Activated T-helper 1 cell treated with anti-CD3 and anti-CD28 coated beads, Interleukin-12 subunit alpha, Interleukin-12 subunit beta, Interleukin-2, Interleukin-4 antibody, amounts not matched to agents 30 ng/mL and 10 ng/mL and 1 ng/mL, durations not matched to agents 14 hours and 24 hours and 36 hours (primary cell): Measurements from ENCODE around the gene EFCAB5. TPM values are rescaled to one million over a fixed set of nuclear protein-coding genes. Genes with fewer than 3 reads are reported as not detected.
"Not testable (repeated sequence)": the region's sequence is repeated elsewhere in the genome, so short reads cannot be mapped to it uniquely, and the experiment has no call there.

Experiments
- DNase-seq: peaks from one replicate; pipeline ENCODE4 v3.0.0; 2021; ENCODE audit warnings: low spot score
- H3K27ac Mint-ChIP-seq: one replicate; pipeline ENCODE4 v1.8.0; 2021; ENCODE audit warnings: mild to moderate bottlenecking, mixed read lengths
- H3K27me3 Mint-ChIP-seq: one replicate; pipeline ENCODE4 v1.8.0; 2022; ENCODE audit warnings: mild to moderate bottlenecking, moderate library complexity, mixed read lengths; ENCODE audit not compliant: insufficient read depth
- H3K36me3 Mint-ChIP-seq: one replicate; pipeline ENCODE4 v1.8.0; 2021; ENCODE audit warnings: low read depth, mixed read lengths
- H3K4me1 Mint-ChIP-seq: one replicate; pipeline ENCODE4 v1.8.0; 2021; ENCODE audit warnings: low read depth, mixed read lengths
- H3K4me3 Mint-ChIP-seq: one replicate; pipeline ENCODE4 v1.8.0; 2021; ENCODE audit warnings: mild to moderate bottlenecking, moderate library complexity, mixed read lengths
- H3K9me3 Mint-ChIP-seq: one replicate; pipeline ENCODE4 v1.8.0; 2021; ENCODE audit warnings: mixed read lengths
- intact Hi-C: fragments of 100-400 bp; cut with micrococcal nuclease; formaldehyde crosslinking; loops from one replicate; pipeline ENCODE4 v1.15.1; 2024
- total RNA-seq: library from RNA; stranded (reverse); gene quantifications from 2 replicates; pipeline ENCODE4 v1.2.3, GENCODE V29; 2022

EFCAB5 gene
- total RNA-seq, 1 donor from 2014 or later = 0.60 TPM

DNA sequence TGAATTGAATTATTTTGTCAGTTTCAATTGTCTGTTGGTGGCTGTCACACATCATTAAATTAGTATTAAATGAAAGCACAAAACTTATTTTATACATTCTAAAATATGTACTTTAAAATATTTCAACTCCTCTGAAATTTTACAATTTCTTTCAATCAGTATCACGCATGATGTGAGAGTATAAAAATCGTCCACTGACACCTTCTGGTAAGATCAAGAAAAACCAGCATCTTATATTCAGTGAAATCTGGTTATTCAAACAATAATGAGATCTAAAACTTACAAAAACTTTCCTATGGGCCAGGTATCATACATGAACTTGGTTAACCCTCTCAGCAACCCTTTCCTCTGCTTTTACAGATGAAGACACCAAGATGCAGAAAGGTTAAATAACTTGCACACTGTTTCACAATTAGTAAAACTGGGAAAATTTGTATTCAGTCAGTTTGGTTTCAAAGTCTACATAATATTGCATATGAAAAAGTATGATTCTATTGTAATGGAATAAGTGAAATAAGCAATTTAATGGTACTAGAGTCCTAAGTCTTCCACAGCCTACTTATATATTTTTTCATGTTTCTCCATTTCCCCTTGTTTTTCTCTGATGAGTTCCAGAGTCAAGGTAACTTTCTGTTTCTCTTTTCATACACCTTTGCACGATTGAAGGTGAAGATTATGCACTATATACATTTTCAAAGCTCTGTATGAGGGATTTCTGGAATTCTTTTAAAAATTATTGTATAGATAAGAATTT is 58.7 kb downstream of the EFCAB5 start:
- intact Hi-C loops = loop anchor here (5.0 kb wide), 1 partner anchor 193 kb away; no protein-coding TSS in a partner anchor
- H3K4me3 Mint-ChIP-seq = no peak overlapping the region
- DNase-seq = no peak

DNA sequence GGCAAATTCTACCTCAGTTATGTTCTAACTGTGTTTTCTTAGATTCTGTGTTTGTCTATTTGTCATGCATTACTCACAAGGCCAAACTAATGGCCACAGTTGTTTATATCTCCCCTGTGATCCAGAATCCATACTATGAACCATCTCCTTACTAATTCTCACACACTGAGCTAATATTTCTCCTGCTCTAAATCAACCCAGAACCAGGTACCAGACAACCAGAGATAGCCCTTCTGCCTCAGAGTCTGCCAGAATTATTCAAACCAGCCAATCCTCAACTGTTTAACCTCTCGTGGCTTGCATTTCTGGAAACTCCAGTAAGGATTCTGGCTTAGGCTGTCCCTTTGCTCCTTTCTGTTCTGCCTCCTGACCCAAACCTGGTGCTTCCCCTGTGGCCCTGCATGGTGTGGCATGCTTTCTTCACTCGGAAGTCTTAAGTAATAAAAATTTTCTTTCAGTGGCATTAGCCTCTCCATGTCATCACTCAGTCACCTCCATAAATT is 59.4 kb downstream of the EFCAB5 start:
- Mint-ChIP-seq H3K4me1 (peaks cover 13% of the 10 kb centered on the region), H3K4me3 (peak overlapping the region; percentile 22), H3K27ac (no peak overlapping the region), H3K9me3 (no peaks in the 10 kb centered on the region), H3K36me3 (no peaks in the 10 kb centered on the region), H3K27me3 (peaks cover 6% of the 10 kb centered on the region)
- intact Hi-C loops = loop anchor here (5.0 kb wide), 1 partner anchor 194 kb away; no protein-coding TSS in a partner anchor
- no peak for DNase-seq

More for the DNA sequence above, 58.7 kb downstream of the EFCAB5 start:
- Mint-ChIP-seq H3K27me3 (peaks cover 6% of the 10 kb centered on the region), H3K4me1 (peaks cover 13% of the 10 kb centered on the region), H3K27ac (no peak overlapping the region), H3K9me3 (no peaks in the 10 kb centered on the region), H3K36me3 (no peaks in the 10 kb centered on the region)

DNA sequence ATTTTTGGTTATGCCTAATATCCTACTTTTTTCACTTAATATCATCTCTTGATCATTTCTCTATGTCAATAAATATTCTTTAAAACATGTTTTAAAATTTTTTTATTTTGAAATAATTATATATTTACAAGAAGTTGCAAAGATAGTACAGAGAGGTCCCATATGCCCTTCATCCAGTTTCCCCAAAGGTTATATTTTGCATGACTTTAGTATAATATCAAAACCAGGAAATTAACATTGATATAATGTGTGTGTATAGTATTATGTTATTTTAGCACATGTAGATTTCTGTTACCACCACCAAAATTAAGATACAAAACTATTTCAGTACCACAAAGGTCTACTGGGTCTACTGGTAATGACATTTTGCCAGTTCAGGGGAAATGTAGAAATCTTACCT is 60.7 kb downstream of the EFCAB5 start:
- Mint-ChIP-seq H3K9me3 (no peaks in the 10 kb centered on the region), H3K4me3 (no peak overlapping the region), H3K36me3 (no peaks in the 10 kb centered on the region), H3K27me3 (peaks cover 6% of the 10 kb centered on the region), H3K27ac (no peak overlapping the region), H3K4me1 (peaks cover 13% of the 10 kb centered on the region)
- intact Hi-C loops = loop anchor here (5.0 kb wide), 1 partner anchor 195 kb away; no protein-coding TSS in a partner anchor
- DNase-seq = no peak

DNA sequence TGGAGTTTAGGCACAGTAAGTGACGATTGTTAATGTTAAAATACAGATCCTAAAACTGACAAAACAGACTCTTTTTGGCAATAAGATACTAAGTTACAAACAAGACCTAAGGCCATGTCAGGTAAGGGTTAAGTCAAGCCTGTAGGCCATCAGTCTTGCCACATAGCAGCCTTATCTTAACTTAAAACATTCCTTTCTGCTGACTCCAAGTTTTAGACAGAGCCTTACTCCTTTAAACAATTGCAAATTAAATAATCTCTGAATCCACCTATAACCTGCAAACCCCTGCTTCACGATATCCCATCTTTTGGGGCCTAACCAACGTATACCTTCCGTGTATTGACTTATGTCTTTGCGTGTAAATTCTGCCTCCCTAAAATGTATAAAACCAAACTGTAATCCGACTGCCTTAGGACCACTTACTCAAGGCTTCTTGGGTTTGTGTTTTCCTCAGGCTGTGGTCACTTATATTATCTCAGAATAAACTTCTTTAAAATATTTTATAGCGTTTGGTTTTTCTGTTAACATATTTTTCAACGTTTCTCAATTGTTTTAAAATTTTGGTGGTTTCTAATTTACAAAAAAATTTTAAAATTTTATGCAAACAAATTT is 64.4 kb downstream of the EFCAB5 start:
- Mint-ChIP-seq H3K4me1 (peaks cover 4% of the 10 kb centered on the region), H3K9me3 (no peaks in the 10 kb centered on the region), H3K27ac (no peak overlapping the region), H3K36me3 (no peaks in the 10 kb centered on the region), H3K27me3 (peaks cover 2% of the 10 kb centered on the region), H3K4me3 (no peak overlapping the region)
- intact Hi-C loops = no loop called here
- no peak for DNase-seq

DNA sequence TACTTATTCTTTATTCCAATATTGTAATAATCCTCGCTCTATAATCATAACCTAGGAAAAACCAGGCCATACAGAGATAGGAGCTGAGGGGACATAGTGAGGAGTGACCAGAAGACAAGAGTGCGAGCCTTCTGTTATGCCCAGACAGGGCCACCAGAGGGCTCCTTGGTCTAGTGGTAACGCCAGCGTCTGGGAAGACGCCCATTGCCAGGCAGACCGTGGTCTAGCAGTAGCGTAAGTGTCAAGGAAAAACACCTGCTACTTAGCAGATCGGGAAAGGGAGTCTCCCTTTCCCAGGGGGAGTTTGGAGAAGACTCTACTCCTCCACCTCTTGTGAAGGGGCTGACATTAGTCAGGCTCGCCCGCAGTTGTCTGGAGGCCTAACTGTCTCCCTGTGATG is 70.5 kb downstream of the EFCAB5 start:
- H3K27ac Mint-ChIP-seq, DNase-seq, H3K9me3 Mint-ChIP-seq, H3K4me3 Mint-ChIP-seq, H3K36me3 Mint-ChIP-seq, H3K4me1 Mint-ChIP-seq, intact Hi-C loops: not testable (repeated sequence)
- peaks cover 23% of the 10 kb centered on the region for H3K27me3 Mint-ChIP-seq

DNA sequence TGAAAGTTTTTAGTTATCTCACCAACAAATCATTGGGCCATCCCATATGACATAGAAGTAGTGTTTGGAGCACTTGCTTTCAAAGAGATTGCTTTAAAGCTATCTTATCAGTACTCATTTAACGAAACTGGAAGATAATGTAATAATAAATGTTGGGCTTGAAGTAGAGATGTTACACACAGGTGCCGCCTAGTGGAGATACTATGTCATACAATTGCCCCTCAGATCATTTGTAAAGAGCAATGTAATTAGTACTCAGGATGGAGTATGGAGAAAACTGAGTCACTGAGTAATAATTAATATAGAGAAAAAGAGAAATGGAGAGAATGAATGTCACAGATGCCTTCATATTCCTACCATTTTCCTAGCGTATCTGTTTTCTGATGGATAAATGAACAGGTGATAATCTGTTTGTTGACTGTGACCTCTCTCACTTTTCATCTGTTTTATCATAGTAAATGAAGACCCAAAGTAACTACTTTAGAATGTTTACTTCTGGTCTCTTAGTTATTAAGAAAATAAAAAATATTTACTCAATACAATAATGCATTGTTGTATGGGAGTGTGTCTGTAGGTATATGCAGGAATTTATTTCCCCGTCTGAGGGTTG is 80.4 kb downstream of the EFCAB5 start:
- intact Hi-C loops = loop anchor here (1.0 to 5.0 kb wide), 3 partner anchors 90 to 385 kb away; partner anchors contain the start of gene SSH2
- Mint-ChIP-seq H3K9me3 (no peaks in the 10 kb centered on the region), H3K27ac (no peak overlapping the region), H3K4me1 (no peaks in the 10 kb centered on the region), H3K27me3 (peaks cover 11% of the 10 kb centered on the region), H3K36me3 (no peaks in the 10 kb centered on the region), H3K4me3 (no peak overlapping the region)
- DNase-seq = peak; percentile 16

DNA sequence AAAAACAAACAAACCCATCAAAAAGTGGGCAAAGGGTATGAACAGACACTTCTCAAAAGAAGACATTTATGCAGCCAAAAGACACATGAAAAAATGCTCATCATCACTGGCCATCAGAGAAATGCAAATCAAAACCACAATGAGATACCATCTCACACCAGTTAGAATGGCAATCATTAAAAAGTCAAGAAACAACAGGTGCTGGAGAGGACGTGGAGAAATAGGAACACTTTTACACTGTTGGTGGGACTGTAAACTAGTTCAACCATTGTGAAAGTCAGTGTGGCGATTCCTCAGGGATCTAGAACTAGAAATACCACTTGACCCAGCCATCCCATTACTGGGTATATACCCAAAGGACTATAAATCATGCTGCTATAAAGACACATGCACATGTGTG is 83.9 kb downstream of the EFCAB5 start:
- DNase-seq, H3K36me3 Mint-ChIP-seq, H3K9me3 Mint-ChIP-seq, H3K27ac Mint-ChIP-seq, H3K4me1 Mint-ChIP-seq, intact Hi-C loops, H3K4me3 Mint-ChIP-seq: not testable (repeated sequence)
- H3K27me3 Mint-ChIP-seq = peaks cover 11% of the 10 kb centered on the region

DNA sequence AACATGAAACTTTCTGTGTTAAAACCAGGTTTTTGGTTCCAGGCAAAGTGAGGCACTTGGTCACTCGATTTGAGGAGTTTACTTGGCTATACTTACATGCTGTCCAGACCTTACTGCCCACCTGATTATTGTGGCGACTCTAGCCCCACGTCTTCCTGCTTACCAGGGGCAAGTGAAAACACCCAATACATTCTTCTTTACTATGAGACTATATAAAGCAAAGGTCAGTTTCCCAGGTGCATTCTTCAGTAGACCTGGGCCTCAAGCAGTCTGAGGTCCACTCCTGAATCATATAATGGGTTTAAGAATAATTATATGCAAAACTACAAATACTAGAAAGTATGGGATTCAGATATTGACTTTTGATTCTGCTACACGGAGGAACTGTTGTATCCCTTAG is 86.2 kb downstream of the EFCAB5 start:
- H3K27ac Mint-ChIP-seq = no peak overlapping the region
- no peak overlapping the region for H3K4me3 Mint-ChIP-seq
- no peaks in the 10 kb centered on the region for H3K4me1 Mint-ChIP-seq
- H3K36me3 Mint-ChIP-seq = no peaks in the 10 kb centered on the region
- peaks cover 13% of the 10 kb centered on the region for H3K27me3 Mint-ChIP-seq
- no peak for DNase-seq
- intact Hi-C loops = no loop called here
- H3K9me3 Mint-ChIP-seq = no peaks in the 10 kb centered on the region

DNA sequence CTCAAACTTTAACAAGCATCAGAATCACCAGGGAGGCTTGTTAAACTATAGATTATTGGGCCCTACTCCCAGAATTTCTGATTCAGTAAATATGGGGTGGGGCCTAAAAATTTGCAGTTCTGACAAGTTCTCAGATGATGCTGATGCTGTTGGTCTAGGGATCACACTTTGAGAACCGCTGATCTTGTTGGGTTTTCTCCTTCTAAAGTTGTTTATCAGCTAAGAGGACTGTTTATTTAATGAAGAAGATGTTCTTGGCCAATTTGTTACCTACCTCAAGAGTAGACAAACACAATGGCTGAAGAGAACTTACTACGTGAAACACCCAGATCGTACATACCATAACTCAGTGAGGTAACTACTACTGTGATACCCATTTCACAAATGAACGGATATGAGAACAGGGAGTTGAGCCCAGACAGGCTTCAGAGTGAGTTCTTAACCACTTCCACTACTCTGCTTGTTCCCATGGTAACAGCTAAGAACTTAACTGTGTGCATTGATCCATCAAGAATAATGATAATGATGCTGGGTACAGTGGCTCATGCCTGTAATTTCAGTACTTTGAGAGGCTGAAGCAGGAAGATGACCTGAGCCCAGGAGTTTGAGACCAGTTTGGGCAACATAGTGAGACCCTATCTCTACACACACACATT is 89.9 kb downstream of the EFCAB5 start:
- Mint-ChIP-seq H3K27me3 (peaks cover 11% of the 10 kb centered on the region), H3K27ac (no peak overlapping the region), H3K4me1 (no peaks in the 10 kb centered on the region), H3K36me3 (no peaks in the 10 kb centered on the region), H3K4me3 (no peak overlapping the region), H3K9me3 (no peaks in the 10 kb centered on the region)
- DNase-seq = no peak
- intact Hi-C loops = no loop called here

DNA sequence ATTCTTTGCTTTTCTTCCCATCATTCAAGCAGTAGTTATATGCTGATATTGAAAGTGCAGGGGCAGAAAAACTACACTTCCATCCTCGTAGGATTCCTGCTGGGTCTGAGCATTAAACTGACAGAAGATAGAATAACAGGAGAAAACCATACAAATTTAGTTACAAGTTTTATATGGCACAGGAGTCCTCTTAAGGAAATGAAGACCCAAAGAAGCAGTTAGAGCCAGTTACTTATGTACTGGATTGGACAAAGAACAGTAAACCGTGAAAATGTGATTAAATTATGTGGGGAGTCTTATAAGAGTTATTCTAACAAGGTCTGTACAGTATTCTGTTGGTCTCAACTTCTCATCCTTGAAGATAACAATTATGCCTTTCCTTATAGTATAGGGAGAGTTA is 93.9 kb downstream of the EFCAB5 start:
- Mint-ChIP-seq H3K4me3 (no peak overlapping the region), H3K27ac (no peak overlapping the region), H3K9me3 (peaks cover 1% of the 10 kb centered on the region), H3K4me1 (no peaks in the 10 kb centered on the region), H3K36me3 (no peaks in the 10 kb centered on the region), H3K27me3 (peaks cover 3% of the 10 kb centered on the region)
- DNase-seq = no peak
- intact Hi-C loops = no loop called here

DNA sequence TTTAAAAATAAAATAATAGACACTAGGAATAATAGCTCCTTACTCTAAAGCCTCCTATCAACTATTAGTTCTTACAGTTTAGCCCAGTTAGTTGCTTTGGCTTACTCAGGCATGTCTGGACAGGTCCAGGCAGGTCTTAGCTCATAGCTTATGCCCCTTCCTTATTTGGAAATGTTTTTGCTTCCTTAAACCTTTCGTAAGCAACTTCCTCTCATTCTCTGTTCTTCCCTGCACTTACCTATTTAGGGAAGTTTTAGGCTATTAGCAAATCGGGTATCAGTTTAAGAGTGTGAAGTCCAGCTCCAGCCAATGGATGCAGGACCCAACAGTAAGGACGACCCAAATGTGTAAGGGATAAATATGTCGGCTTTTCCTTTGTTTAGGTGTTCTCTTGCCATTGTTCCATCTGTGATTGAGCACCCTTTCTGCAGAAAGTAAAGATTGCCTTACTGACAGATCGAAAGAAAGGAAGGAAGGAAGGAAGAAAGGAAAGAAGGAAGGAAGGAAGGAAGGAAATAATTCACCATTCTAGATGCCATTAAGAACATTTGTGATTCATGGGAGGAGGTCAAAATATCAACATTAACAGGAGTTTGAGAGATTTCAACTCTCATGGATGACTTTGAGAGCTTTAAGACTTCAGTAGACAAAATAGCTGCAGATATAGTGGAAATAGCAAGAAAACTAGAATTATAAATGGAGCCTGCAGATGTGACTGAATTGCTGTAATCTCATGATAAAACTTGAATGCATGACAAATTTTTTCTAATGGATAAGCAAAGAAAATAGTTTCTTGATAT is 99.5 kb downstream of the EFCAB5 start:
- H3K27me3 Mint-ChIP-seq, intact Hi-C loops, H3K27ac Mint-ChIP-seq: not testable (repeated sequence)

DNA sequence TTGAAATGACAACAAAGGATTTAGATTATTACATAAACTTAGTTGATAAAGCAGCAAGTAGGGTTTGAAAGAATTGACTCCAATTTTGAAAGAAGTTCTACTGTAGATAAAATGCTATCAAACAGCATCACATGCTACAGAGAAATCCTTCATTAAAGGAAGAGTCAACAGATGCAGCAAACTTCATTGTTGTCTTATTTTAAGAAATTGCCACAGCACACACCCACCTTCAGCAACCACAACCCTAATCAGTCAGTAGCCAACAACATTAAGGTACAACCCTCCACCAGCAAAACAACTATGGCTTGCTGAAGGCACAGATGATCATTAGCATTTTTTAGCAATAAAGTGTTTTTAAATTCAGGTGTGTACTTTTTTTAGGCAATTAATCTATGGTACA is 100.1 kb downstream of the EFCAB5 start:
- Mint-ChIP-seq H3K9me3 (peaks cover 13% of the 10 kb centered on the region), H3K4me3 (no peak overlapping the region), H3K4me1 (no peaks in the 10 kb centered on the region), H3K36me3 (peaks cover 3% of the 10 kb centered on the region), H3K27me3 (peaks cover 7% of the 10 kb centered on the region), H3K27ac (no peak overlapping the region)
- no peak for DNase-seq
- intact Hi-C loops = no loop called here

More for the DNA sequence above, 99.5 kb downstream of the EFCAB5 start:
- peaks cover 13% of the 10 kb centered on the region for H3K9me3 Mint-ChIP-seq
- H3K4me3 Mint-ChIP-seq, H3K36me3 Mint-ChIP-seq, DNase-seq, H3K4me1 Mint-ChIP-seq: not testable (repeated sequence)
